SK-N-MC (cell line): ENCODE results near the gene STX1A.

Experiments
- EZH2 ChIP-seq: fragments of 200-600 bp; sonication (generic); IDR thresholded peaks from one replicate; pipeline ENCODE4 v1.6.1; 2017; ENCODE audit warnings: antibody characterized with exemption
- POLR2AphosphoS5 ChIP-seq: IDR thresholded peaks from 2 replicates; pipeline ENCODE4 v1.6.1; 2012; ENCODE audit warnings: mild to moderate bottlenecking, low read depth, low read length, borderline replicate concordance

- TF ChIP-seq EZH2 = no peak
- TF ChIP-seq POLR2AphosphoS5 = no peak
Observed at GRCh38 chr7:73737491-73738219, 18.2 kb upstream of the STX1A start.
